ENCODE results near the gene ASAP2. TPM values are rescaled to one million over a fixed set of nuclear protein-coding genes. Genes with fewer than 3 reads are reported as not detected.

Gene ASAP2
- total RNA-seq: 22.9 TPM
- long read RNA-seq, partial matches to known transcripts: 6 of 13 reads
- long read RNA-seq, other reads (novel, unspliced or antisense): 7 of 13 reads

- DNase-seq (ENCODE audit: low spot score): no peak
Measured at GRCh38 chr2:9205963-9206948, at the start of gene ASAP2. Gene ASAP2 (plus strand): TSS chr2:9206812. CDS start chr2:9207105, 293 bp downstream.

- no peak for DNase-seq (ENCODE audit: low spot score)
Measured at GRCh38 chr2:9158786-9159779, 47.5 kb upstream of the ASAP2 start.

GRCh38 chr2:9160732-9161131 is 45.9 kb upstream of the ASAP2 start:
- DNase-seq (ENCODE audit: low spot score): no peak

- DNase-seq (ENCODE audit: low spot score): no peak
Measured at GRCh38 chr2:9162841-9163240, 43.8 kb upstream of the ASAP2 start.

GRCh38 chr2:9163306-9164111 is 43.1 kb upstream of the ASAP2 start:
- DNase-seq (ENCODE audit: low spot score): no peak

- DNase-seq (ENCODE audit: low spot score): no peak
Measured at GRCh38 chr2:9164112-9164608, 42.5 kb upstream of the ASAP2 start.

- no peak for DNase-seq (ENCODE audit: low spot score)
Measured at GRCh38 chr2:9165625-9166024, 41.0 kb upstream of the ASAP2 start.

GRCh38 chr2:9166579-9167377 is 39.8 kb upstream of the ASAP2 start:
- no peak for DNase-seq (ENCODE audit: low spot score)

- no peak for DNase-seq (ENCODE audit: low spot score)
Measured at GRCh38 chr2:9167718-9168657, 38.6 kb upstream of the ASAP2 start.

GRCh38 chr2:9168821-9169221 is 37.8 kb upstream of the ASAP2 start:
- no peak for DNase-seq (ENCODE audit: low spot score)

- DNase-seq (ENCODE audit: low spot score): no peak
Measured at GRCh38 chr2:9169349-9170107, 37.1 kb upstream of the ASAP2 start.

- DNase-seq (ENCODE audit: low spot score): no peak
Measured at GRCh38 chr2:9170458-9171130, 36.0 kb upstream of the ASAP2 start.

GRCh38 chr2:9174771-9175437 is 31.7 kb upstream of the ASAP2 start:
- no peak for DNase-seq (ENCODE audit: low spot score)

GRCh38 chr2:9178110-9178903 is 28.3 kb upstream of the ASAP2 start:
- DNase-seq (ENCODE audit: low spot score): no peak

- peak; percentile 83 for DNase-seq (ENCODE audit: low spot score)
Measured at GRCh38 chr2:9178904-9179571, 27.6 kb upstream of the ASAP2 start.
